HepG2 (cell line): ENCODE results near the gene ZNF547.

Experiments
- CTCF ChIP-seq: sonication (generic); formaldehyde crosslinking; IDR thresholded peaks from 2 replicates; pipeline ENCODE4 v1.5.0; 2020; ENCODE audit warnings: mild to moderate bottlenecking, missing genetic modification reagents, moderate library complexity
- SMC3 ChIP-seq: IDR thresholded peaks from 2 replicates; pipeline ENCODE4 v1.6.1; 2011; ENCODE audit warnings: low read length, improper control_type of control experiment
- SNAPC4 ChIP-seq: sonication (generic); formaldehyde crosslinking; IDR thresholded peaks from 2 replicates; pipeline ENCODE4 v1.4.0; 2020; ENCODE audit warnings: mild to moderate bottlenecking, missing genetic modification reagents
- ZSCAN20 ChIP-seq: sonication (generic); formaldehyde crosslinking; IDR thresholded peaks from 2 replicates; pipeline ENCODE4 v1.4.0; 2020; ENCODE audit warnings: missing genetic modification reagents, mild to moderate bottlenecking, borderline replicate concordance

GRCh38 chr19:57348136-57348535 lies 15.2 kb upstream of the ZNF547 start:
- no peak for TF ChIP-seq SNAPC4 (CRISPR knock-in tag)
- no peak for TF ChIP-seq SMC3
- TF ChIP-seq ZSCAN20: no peak
- TF ChIP-seq CTCF: no peak
